K562 (cell line): ENCODE data around the gene RNF215. TPM values are rescaled to one million over a fixed set of nuclear protein-coding genes. Genes with fewer than 3 reads are reported as not detected.

Source experiments
- ATAC-seq: fragments of 200-7000 bp; cut with Tn5 transposase; 3 replicates; pipeline ENCODE4 v1.9.1; 2020; ENCODE audit warnings: moderate library complexity
- BruUV-seq: library from RNA; stranded (reverse); fragments of 400-500 nt; replicated peaks from 2 replicates; lab custom pipeline; 2021; lab: Mats Ljungman, UMichigan
- CTCF ChIA-PET: fragments of 300-600 bp; formaldehyde crosslinking; extraction: SDS; loops from one replicate; lab custom pipeline; 2021; ENCODE audit warnings: low intra/inter-chr PET ratio; lab: Yijun Ruan, JAX
- POLR2A ChIA-PET: fragments of 300-600, 350-650 bp; sonication (Branson Sonifier 250); formaldehyde crosslinking; extraction: SDS; loops from one replicate; lab custom pipeline; 2021; ENCODE audit warnings: antibody characterized with exemption, inconsistent platforms; lab: Yijun Ruan, JAX
- DNase-seq, 4 experiments: peaks; one replicate each; pipeline versions ENCODE4 v3.0.0 to v3.0.0-alpha.2; 2011 to 2018; ENCODE audit warnings: low spot score in 3 of 4, mixed read lengths in 3 of 4; ENCODE audit errors: extremely low read depth in 1 of 4
- FAIRE-seq: peaks from 2 replicates; lab custom pipeline; 2011; peaks lifted over from hg19 to GRCh38; lab: Jason Lieb, UNC
- H2AFZ ChIP-seq: 2 replicates; pipeline ENCODE4 v1.6.0; 2011; ENCODE audit warnings: low read depth, low read length, control low read depth, inconsistent platforms
- H3K27ac ChIP-seq: fragments of 200-600 bp; 3 replicates; pipeline ENCODE4 v1.8.0; 2011; ENCODE audit warnings: low read depth, mild to moderate bottlenecking, control low read depth, inconsistent platforms, low read length, moderate library complexity, mixed read lengths; ENCODE audit errors: extremely low read depth
- H3K27me3 ChIP-seq, 2 experiments: fragments of 300-600 bp in 1 of 2; 2 replicates in 1 of 2; 3 replicates in 1 of 2; pipeline versions ENCODE4 v1.6.0 to v1.8.0; 2011; ENCODE audit warnings: inconsistent platforms in 2 of 2, low read length in 2 of 2, mild to moderate bottlenecking in 1 of 2, mixed read lengths in 1 of 2, moderate library complexity in 1 of 2; ENCODE audit not compliant: control insufficient read depth in 2 of 2, insufficient read depth in 2 of 2
- H3K36me3 ChIP-seq: fragments of 300-600 bp; 3 replicates; pipeline ENCODE4 v1.8.0; 2011; ENCODE audit warnings: mild to moderate bottlenecking, low read length, inconsistent platforms; ENCODE audit not compliant: control insufficient read depth, insufficient read depth
- H3K4me1 ChIP-seq, 2 experiments: fragments of 200-600 bp in 1 of 2; replicated peaks in 1 of 2; 2 replicates in 1 of 2; 3 replicates in 1 of 2; pipeline versions ENCODE4 v1.5.1 to v1.8.0; 2011; ENCODE audit warnings: inconsistent platforms in 2 of 2, low read length in 2 of 2, mild to moderate bottlenecking in 1 of 2, mixed read lengths in 1 of 2, moderate library complexity in 1 of 2; ENCODE audit not compliant: control insufficient read depth in 2 of 2, insufficient read depth in 2 of 2
- H3K4me2 ChIP-seq: 2 replicates; pipeline ENCODE4 v1.6.1; 2011; ENCODE audit warnings: low read length, control low read depth, inconsistent platforms, mixed read lengths; ENCODE audit not compliant: insufficient read depth
- H3K4me3 ChIP-seq: fragments of 200-600 bp; sonication (generic), shearing (Covaris generic); 2 replicates; pipeline ENCODE4 v1.5.1; 2016; ENCODE audit warnings: control low read depth, inconsistent platforms
- H3K79me2 ChIP-seq: fragments of 200-600 bp; 3 replicates; pipeline ENCODE4 v1.8.0; 2011; ENCODE audit warnings: low read length, inconsistent platforms; ENCODE audit not compliant: control insufficient read depth, insufficient read depth
- H3K9ac ChIP-seq, 2 experiments: 2 replicates each; pipeline versions ENCODE4 v1.6.0 to v1.6.1; 2011; ENCODE audit warnings: low read depth in 2 of 2, low read length in 2 of 2, control low read depth in 1 of 2, inconsistent platforms in 1 of 2, mild to moderate bottlenecking in 1 of 2, mixed read lengths in 1 of 2; ENCODE audit not compliant: insufficient read depth in 1 of 2
- H3K9me1 ChIP-seq: one replicate; pipeline ENCODE4 v1.6.0; 2011; ENCODE audit warnings: inconsistent platforms, mild to moderate bottlenecking, low read length, moderate library complexity; ENCODE audit not compliant: control insufficient read depth, insufficient read depth
- H3K9me3 ChIP-seq: replicated peaks from 2 replicates; pipeline ENCODE4 v1.5.1; 2011; ENCODE audit warnings: low read depth, low read length, inconsistent platforms; ENCODE audit not compliant: control insufficient read depth, insufficient read depth
- H4K20me1 ChIP-seq: replicated peaks from 2 replicates; pipeline ENCODE4 v1.6.1; 2011; ENCODE audit warnings: low read length, inconsistent platforms, mixed read lengths; ENCODE audit not compliant: control insufficient read depth, insufficient read depth
- ARID2 ChIP-seq: fragments of 450-650 bp; IDR thresholded peaks from 2 replicates; pipeline ENCODE4 v1.6.1; 2017; ENCODE audit warnings: antibody characterized with exemption, mild to moderate bottlenecking
- ARID3A ChIP-seq: IDR thresholded peaks from 2 replicates; pipeline ENCODE4 v1.6.1; 2012; ENCODE audit warnings: low read depth, low read length, improper control_type of control experiment, borderline replicate concordance
- DIDO1 ChIP-seq: fragments of 450-650 bp; IDR thresholded peaks from 2 replicates; pipeline ENCODE4 v1.6.1; 2016; ENCODE audit warnings: low read depth, missing biosample characterization, missing genetic modification characterization
- KAT7 ChIP-seq: sonication (generic); formaldehyde crosslinking; IDR thresholded peaks from 2 replicates; pipeline ENCODE4 v1.8.0; 2022; ENCODE audit warnings: missing genetic modification reagents, mild to moderate bottlenecking, borderline replicate concordance
- NFIC ChIP-seq: fragments of 450-650 bp; IDR thresholded peaks from 2 replicates; pipeline ENCODE4 v1.6.1; 2017; ENCODE audit warnings: mild to moderate bottlenecking, inconsistent platforms
- NR3C1 ChIP-seq: sonication (generic); formaldehyde crosslinking; IDR thresholded peaks from 2 replicates; pipeline ENCODE4 v1.8.1; 2022; ENCODE audit warnings: missing genetic modification reagents
- PCBP2 ChIP-seq: fragments of 200-400 bp; formaldehyde crosslinking; IDR thresholded peaks from 2 replicates; pipeline ENCODE4 v1.6.1; 2018; ENCODE audit warnings: low read length, low read depth, mild to moderate bottlenecking, moderate library complexity; ENCODE audit not compliant: poor library complexity, severe bottlenecking
- POLR2AphosphoS2 ChIP-seq: IDR thresholded peaks from 2 replicates; pipeline ENCODE4 v1.6.1; 2012; ENCODE audit warnings: low read length, improper control_type of control experiment
- SIN3A ChIP-seq, 2 experiments: fragments of 150-350 bp in 1 of 2; IDR thresholded peaks; 2 replicates each; pipeline ENCODE4 v1.6.1; 2011 to 2016; ENCODE audit warnings: borderline replicate concordance in 2 of 2, low read depth in 2 of 2, low read length in 2 of 2, mild to moderate bottlenecking in 2 of 2, moderate library complexity in 2 of 2; ENCODE audit not compliant: control insufficient read depth in 1 of 2
- SIX5 ChIP-seq, 2 experiments: IDR thresholded peaks; 2 replicates each; pipeline ENCODE4 v1.6.1; 2011; ENCODE audit warnings: low read length in 2 of 2, borderline replicate concordance in 1 of 2, low read depth in 1 of 2, mild to moderate bottlenecking in 1 of 2, moderate library complexity in 1 of 2; ENCODE audit not compliant: insufficient read depth in 1 of 2
- SRSF7 ChIP-seq: fragments of 200-400 bp; formaldehyde crosslinking; optimal IDR thresholded peaks from 2 replicates; pipeline ENCODE3; 2017; ENCODE audit warnings: mild to moderate bottlenecking, low read depth, low read length
- TCFL5 ChIP-seq: fragments of 250-450 bp; sonication (Bioruptor Pico); conservative IDR thresholded peaks from 2 replicates; pipeline ENCODE4 v1.6.1; 2021; ENCODE audit warnings: mild to moderate bottlenecking, moderate library complexity, matching md5 sums
- ZBTB33 ChIP-seq: sonication (generic); formaldehyde crosslinking; IDR thresholded peaks from 2 replicates; pipeline ENCODE4 v1.8.1; 2023; ENCODE audit warnings: mild to moderate bottlenecking, missing genetic modification reagents
- ZNF23 ChIP-seq: fragments of 250-450 bp; sonication (Bioruptor Pico); IDR thresholded peaks from 2 replicates; pipeline ENCODE4 v1.4.0; 2020; ENCODE audit warnings: mild to moderate bottlenecking
- ZNF436 ChIP-seq: fragments of 250-450, 450-650 bp; sonication (Bioruptor Pico); formaldehyde crosslinking; IDR thresholded peaks from 2 replicates; pipeline ENCODE4 v1.7.0; 2020; ENCODE audit warnings: mild to moderate bottlenecking
- ZNF507 ChIP-seq: conservative IDR thresholded peaks from 2 replicates; pipeline ENCODE4 v1.6.1; 2017; ENCODE audit warnings: missing genetic modification characterization, missing compliant biosample characterization
- WGBS: fragments of 100-300 bp; shearing (Covaris generic); methylation state at CpG from one replicate; pipeline ENCODE4 v1.1.6; 2016; ENCODE audit warnings: low coverage, mixed read lengths; ENCODE audit not compliant: insufficient coverage; ENCODE audit errors: missing lambda C conversion rate; 5-methylcytosine and 5-hydroxymethylcytosine counted together
- in situ Hi-C: fragments of 300-500 bp; cut with MboI; formaldehyde crosslinking; loops from 4 replicates; pipeline ENCODE4 v1.15.0; 2018; ENCODE audit warnings: inconsistent platforms, mixed read lengths
- intact Hi-C: fragments of 100-400 bp; cut with micrococcal nuclease; formaldehyde crosslinking; loops from 2 replicates; pipeline ENCODE4 v1.14.2; 2022
- polyA plus RNA-seq, 8 experiments: library from polyadenylated mRNA; depleted of rRNA in 4 of 8; stranded (reverse) in 5 of 8; unstranded in 3 of 8; fragments of >200 nt; fragmentation: Nextera tagmentation in 2 of 8; fragmentation: Illumina TruSeq in 1 of 8; extraction: Ambion mirVana in 2 of 8; extraction: Trizol in 1 of 8; gene quantifications; 2 replicates each; pipeline versions ENCODE4 v1.2.1 to v1.2.3, GENCODE V29; 2011 to 2014; ENCODE audit warnings: inconsistent platforms in 1 of 8, missing spikeins in 1 of 8
- total RNA-seq, 7 experiments: library from RNA; depleted of rRNA in 6 of 7; stranded (reverse); fragments of >200 nt in 6 of 7; fragmentation: Illumina TruSeq in 2 of 7; extraction: Trizol in 2 of 7; gene quantifications; 2 replicates each; pipeline versions ENCODE4 v1.2.1 to v1.2.3, GENCODE V29; 2011 to 2021; ENCODE audit warnings: low replicate concordance in 1 of 7

The RNF215 gene
- total and polyA plus RNA-seq, 9 of the 15 experiments (the other 6 are each of a cell fraction or from before 2014, with no cell fraction given), result 0.08 to 9.8 (median 2.7) TPM

GRCh38 chr22:30392661-30393321 lies 5.6 kb upstream of the RNF215 start:
- H3K9me1 ChIP-seq, result no peaks in the 10 kb centered on the region
- FAIRE-seq, result no peak
- in situ Hi-C loops, result loop anchor here (5.0 to 25.0 kb wide), 5 partner anchors 35 to 362 kb away; partner anchors contain the start of genes MTFP1 and OSM
- ATAC-seq, result peak; percentile 29; the same call in 2 of the 3 replicates
- H3K36me3 ChIP-seq, result no peaks in the 10 kb centered on the region
- no peak overlapping the region for H3K4me2 ChIP-seq
- H4K20me1 ChIP-seq, result 0 out of 2 replicates have a peak, but pooled peaks cover 2% of the 10 kb centered on the region
- peaks cover 8% of the 10 kb centered on the region; the same call in 1 of the 2 replicates for H3K9me3 ChIP-seq
- no peaks in the 10 kb centered on the region for H3K79me2 ChIP-seq
- H2AFZ ChIP-seq, result no peak overlapping the region
- POLR2A ChIA-PET, result interaction anchor here (0.5 to 1.8 kb wide), 4 partner anchors 17 to 553 kb away, joined by 3 to 4 read pairs (median 4); partner anchors contain the start of genes CCDC157 and SF3A1
- no peak overlapping the region for H3K27ac ChIP-seq
- CTCF ChIA-PET, result interaction anchor here (0.5 kb wide), 1 partner anchor 89 kb away, joined by 5 read pairs; no protein-coding TSS in a partner anchor
- H3K4me1 ChIP-seq, result peaks cover 9 to 33% of the 10 kb centered on the region in 2 experiments; a peak in 3 of 5 replicates
- intact Hi-C loops, result loop anchor here (5.0 kb wide), 2 partner anchors 55 to 365 kb away; no protein-coding TSS in a partner anchor
- peak overlapping the region in 1 of 2 experiments; percentile 64; a peak in 2 of 4 replicates for H3K9ac ChIP-seq
- DNase-seq, result no peak
- H3K27me3 ChIP-seq, result no peaks in the 10 kb centered on the region
- no TSS peak for BruUV-seq
- H3K4me3 ChIP-seq, result no peak overlapping the region
- WGBS, result 28% methylated on average over 2 of the region's 9 CpGs
- TF ChIP-seq ARID2 (no peak), NR3C1 (CRISPR knock-in tag) (no peak), TCFL5 (CRISPR knock-in tag) (no peak), SIX5 (IDR thresholded peaks at IDR 0.05; ENCODE audit: borderline replicate concordance in 1 of 2, insufficient read depth in 1 of 2, low read depth in 1 of 2, low read length in 2 of 2) (no peak), PCBP2 (no peak), SRSF7 (no peak), ZNF23 (CRISPR knock-in tag) (no peak), ZBTB33 (CRISPR knock-in tag) (no peak), NFIC (no peak), ZNF507 (no peak), POLR2AphosphoS2 (no peak), SIN3A (IDR thresholded peaks at IDR 0.05; ENCODE audit: borderline replicate concordance in 2 of 2, control insufficient read depth in 1 of 2, low read depth in 2 of 2, low read length in 2 of 2) (no peak), ARID3A (no peak), DIDO1 (tag) (no peak), KAT7 (CRISPR knock-in tag) (no peak), ZNF436 (no peak)
